Psoas muscle (tissue), 8 donors: ENCODE data around the gene GATM. TPM values are rescaled to one million over a fixed set of nuclear protein-coding genes. Genes with fewer than 3 reads are reported as not detected.

ENCODE experiments used
- ATAC-seq, 4 donors: fragments of 200-7000 bp; cut with Tn5 transposase; one replicate each; pipeline ENCODE4 v1.9.1; 2020; ENCODE audit warnings: moderate library complexity in 3 of 4, mild to moderate bottlenecking in 2 of 4
- DNase-seq, 2 donors: peaks; one replicate each; pipeline ENCODE4 v3.0.0-alpha.2; 2020
- H3K27ac ChIP-seq: fragments of 200-600 bp; one replicate; pipeline ENCODE4 v1.8.0; 2022
- H3K27me3 ChIP-seq, 3 donors: fragments of 200-600 bp in 1 of 3; one replicate each; pipeline versions ENCODE4 v1.6.1 to v1.8.0; 2013 to 2022; ENCODE audit warnings: low read length in 2 of 3, mild to moderate bottlenecking in 2 of 3, moderate library complexity in 1 of 3; ENCODE audit not compliant: insufficient read depth in 3 of 3
- H3K36me3 ChIP-seq, 2 donors: fragments of 200-600 bp in 1 of 2; one replicate each; pipeline versions ENCODE4 v1.6.1 to v1.8.0; 2013 to 2022; ENCODE audit warnings: low read depth in 1 of 2, mild to moderate bottlenecking in 1 of 2, moderate library complexity in 1 of 2; ENCODE audit not compliant: insufficient read depth in 1 of 2
- H3K4me1 ChIP-seq: fragments of 200-600 bp; one replicate; pipeline ENCODE4 v1.8.0; 2022
- H3K4me3 ChIP-seq: fragments of 200-600 bp; one replicate; pipeline ENCODE4 v1.8.0; 2022; ENCODE audit warnings: mild to moderate bottlenecking
- H3K9me3 ChIP-seq: fragments of 200-600 bp; one replicate; pipeline ENCODE4 v1.8.0; 2022
- CTCF ChIP-seq: fragments of 200-600 bp; IDR thresholded peaks from one replicate; pipeline ENCODE4 v1.8.0; 2022; ENCODE audit warnings: antibody characterized with exemption
- WGBS, 3 donors: extraction: QIAGEN DNeasy Blood & Tissue Kit; methylation state at CpG; one replicate each; pipeline versions ENCODE4 v1.1.6 to v1.1.7; 2013; 5-methylcytosine and 5-hydroxymethylcytosine counted together
- intact Hi-C, 2 donors: fragments of 100-400 bp; cut with DNase I; formaldehyde crosslinking; loops; one replicate each; pipeline versions ENCODE4 v1.11.0 to v1.14.2; 2022
- polyA plus RNA-seq, 3 donors: library from polyadenylated mRNA; stranded (reverse); fragments of 200-250 nt; gene quantifications; one replicate each; pipeline ENCODE4 v1.2.3, GENCODE V29; 2013
- total RNA-seq, 4 donors: library from RNA; stranded (reverse); fragmentation: NEBNext Ultra II Directional in 2 of 4; extraction: Animal tissue kit (Norgen Biotek cat#: 25700) in 2 of 4; gene quantifications; one replicate each; pipeline versions ENCODE4 v1.2.1 to v1.2.4, GENCODE V29; 2021 to 2023
- donor health status: healthy with polysubstance abuse.
- donor health status: DM: no; HTN: no; CAD: no; lungs with moderate emphysema.
- donor health status: Bipolar disorder and iron deficiency.
- donor health status: healthy.
- donor health status: DM: yes; HTN: yes; CAD: no.
- donor health status: DM: no; HTN: no; CAD: no.
- donor health status: DM: no; HTN: no; CAD: no.
- donor health status: DM: yes; HTN: yes; CAD: no.

GATM gene
- total and polyA plus RNA-seq, 7 donors, result 13.1 to 41.3 (median 21.3) TPM

GRCh38 chr15:45346381-45346780, 32.0 kb downstream of the GATM start:
- Histone ChIP-seq H3K36me3 (no peaks in the 10 kb centered on the region), H3K27me3 (no peaks in the 10 kb centered on the region), H3K27ac (no peak overlapping the region), H3K4me1 (no peaks in the 10 kb centered on the region), H3K4me3 (no peak overlapping the region), H3K9me3 (no peaks in the 10 kb centered on the region)
- intact Hi-C loops, result no loop called here
- DNase-seq, result no peak
- no peak for TF ChIP-seq CTCF
- ATAC-seq, result no peak
- 42 to 61% (median 57%) methylated on average over 3 of the region's 3 CpGs for WGBS, 3 donors

GRCh38 chr15:45343258-45343860, 35.0 kb downstream of the GATM start:
- 81 to 90% (median 82%) methylated on average over 2 of the region's 2 CpGs for WGBS, 3 donors
- TF ChIP-seq CTCF, result no peak
- intact Hi-C loops, result no loop called here

GRCh38 chr15:45341790-45342189, 36.6 kb downstream of the GATM start:
- no peak for DNase-seq
- Histone ChIP-seq H3K36me3 (no peaks in the 10 kb centered on the region), H3K9me3 (no peaks in the 10 kb centered on the region), H3K4me1 (no peaks in the 10 kb centered on the region), H3K4me3 (no peak overlapping the region), H3K27ac (no peak overlapping the region), H3K27me3 (no peaks in the 10 kb centered on the region)
- no peak for ATAC-seq
- intact Hi-C loops, result no loop called here
- TF ChIP-seq CTCF, result no peak
- WGBS, 3 donors, result 80 to 87% (median 85%) methylated on average over 4 of the region's 4 CpGs

More at GRCh38 chr15:45343258-45343860, 35.0 kb downstream of the GATM start:
- ATAC-seq (no peak), DNase-seq (no peak)
- no peak overlapping the region for H3K27ac ChIP-seq
- H3K27me3 ChIP-seq, result no peaks in the 10 kb centered on the region
- no peak overlapping the region for H3K4me3 ChIP-seq
- H3K4me1 ChIP-seq, result no peaks in the 10 kb centered on the region
- H3K36me3 ChIP-seq, result no peaks in the 10 kb centered on the region
- no peaks in the 10 kb centered on the region for H3K9me3 ChIP-seq

- DNase-seq, result no peak
- no peaks in the 10 kb centered on the region for H3K9me3 ChIP-seq
- H3K36me3 ChIP-seq, result no peaks in the 10 kb centered on the region
- intact Hi-C loops, result no loop called here
- no peak overlapping the region for H3K27ac ChIP-seq
- no peaks in the 10 kb centered on the region for H3K27me3 ChIP-seq
- no peak overlapping the region for H3K4me3 ChIP-seq
- 90 to 92% (median 91%) methylated on average over 3 of the region's 3 CpGs for WGBS, 3 donors
- no peak for TF ChIP-seq CTCF
- ATAC-seq, result no peak
- H3K4me1 ChIP-seq, result no peaks in the 10 kb centered on the region
Measured at GRCh38 chr15:45340429-45340828, 37.9 kb downstream of the GATM start.

- Histone ChIP-seq H3K27ac (no peak overlapping the region), H3K4me3 (no peak overlapping the region), H3K27me3 (no peaks in the 10 kb centered on the region), H3K4me1 (no peaks in the 10 kb centered on the region), H3K9me3 (no peaks in the 10 kb centered on the region), H3K36me3 (no peaks in the 10 kb centered on the region)
- TF ChIP-seq CTCF, result no peak
- DNase-seq (no peak), ATAC-seq (no peak)
- intact Hi-C loops, result no loop called here
- WGBS, 3 donors, result 84 to 87% (median 85%) methylated on average over 3 of the region's 3 CpGs
Measured at GRCh38 chr15:45338417-45338816, 39.9 kb downstream of the GATM start.
